A549 treated with CpdA at 1 μM for 4 hours (cell line): Measurements from ENCODE around the gene FAIM. TPM values are rescaled to one million over a fixed set of nuclear protein-coding genes. Genes with fewer than 3 reads are reported as not detected.

Experiments used
- total RNA-seq: library from RNA; stranded (reverse); fragments of 200-300 nt; extraction: Qiagen RNA extraction; gene quantifications from 5 replicates; pipeline ENCODE4 v1.2.3, GENCODE V29; 2022; ENCODE audit warnings: low read depth

The FAIM gene, protein sequence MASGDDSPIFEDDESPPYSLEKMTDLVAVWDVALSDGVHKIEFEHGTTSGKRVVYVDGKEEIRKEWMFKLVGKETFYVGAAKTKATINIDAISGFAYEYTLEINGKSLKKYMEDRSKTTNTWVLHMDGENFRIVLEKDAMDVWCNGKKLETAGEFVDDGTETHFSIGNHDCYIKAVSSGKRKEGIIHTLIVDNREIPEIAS
- total RNA-seq = 18.5 to 23.7 TPM (median 21.0 TPM) in 5 replicates

GRCh38 chr3:138608322-138609135, at the start of gene FAIM:
TSS of gene FAIM (plus strand) at chr3:138608771. CDS start at chr3:138619727, 10,956 bp downstream.

GRCh38 chr3:138594150-138594934, 14.2 kb upstream of the FAIM start, which contains the start of gene CEP70:
TSS of gene CEP70 (minus strand) at chr3:138594260. CDS start at chr3:138572927, 21,333 bp downstream.

Other genes with a start within 250 kb of the FAIM start
- 0.61 to 0.87 TPM (median 0.68 TPM) in 5 replicates for gene ESYT3, start 174.2 kb upstream of the FAIM start, total RNA-seq
- 6.0 to 8.1 TPM (median 6.1 TPM) in 5 replicates for gene CEP70, start 14.5 kb upstream of the FAIM start, total RNA-seq
- 15.7 to 21.1 TPM (median 18.7 TPM) in 5 replicates for gene PIK3CB, start 226.2 kb downstream of the FAIM start, total RNA-seq